Upper lobe of left lung (tissue), 6 donors: ENCODE results near the gene MKLN1. TPM values are rescaled to one million over a fixed set of nuclear protein-coding genes. Genes with fewer than 3 reads are reported as not detected.

Experiments used
- ATAC-seq, 2 donors: fragments of 200-7000 bp; cut with Tn5 transposase; one replicate each; pipeline ENCODE4 v1.9.1; 2022; ENCODE audit warnings: mild to moderate bottlenecking in 2 of 2, moderate library complexity in 2 of 2; ENCODE audit not compliant: low FRiP score in 2 of 2
- DNase-seq, 2 donors: peaks; one replicate each; pipeline ENCODE4 v3.0.0-alpha.2; 2019 to 2020
- H3K27ac ChIP-seq, 4 donors: fragments of 200-600 bp; sonication (generic); one replicate each; pipeline ENCODE4 v1.5.1; 2016 to 2019
- H3K27me3 ChIP-seq, 4 donors: fragments of 200-600 bp; sonication (generic); one replicate each; pipeline ENCODE4 v1.5.1; 2017 to 2019
- H3K36me3 ChIP-seq, 4 donors: fragments of 200-600 bp; sonication (generic); one replicate each; pipeline ENCODE4 v1.5.1; 2016 to 2019
- H3K4me1 ChIP-seq, 4 donors: fragments of 200-600 bp; sonication (generic); one replicate each; pipeline ENCODE4 v1.5.1; 2018 to 2019
- H3K4me3 ChIP-seq, 4 donors: fragments of 200-600 bp; sonication (generic); one replicate each; pipeline ENCODE4 v1.5.1; 2017 to 2019; ENCODE audit warnings: mild to moderate bottlenecking in 2 of 4, moderate library complexity in 1 of 4
- H3K9me3 ChIP-seq, 4 donors: fragments of 200-600 bp; sonication (generic); one replicate each; pipeline ENCODE4 v1.5.1; 2018 to 2019
- CTCF ChIP-seq, 6 experiments: fragments of 450-650 bp in 4 of 6; fragments of 200-600 bp in 2 of 6; sonication (generic) in 2 of 6; IDR thresholded peaks; one replicate each; pipeline ENCODE4 v1.5.1; 2016 to 2019; ENCODE audit warnings: antibody characterized with exemption in 6 of 6
- EP300 ChIP-seq, 4 donors: sonication (generic); formaldehyde crosslinking; IDR thresholded peaks; one replicate each; pipeline ENCODE4 v1.5.1; 2017; ENCODE audit warnings: antibody characterized with exemption in 4 of 4, control low read depth in 2 of 4
- POLR2A ChIP-seq, 4 donors: fragments of 450-650 bp; IDR thresholded peaks; one replicate each; pipeline ENCODE4 v1.5.1; 2016 to 2017; ENCODE audit warnings: antibody characterized with exemption in 4 of 4, mild to moderate bottlenecking in 2 of 4
- POLR2AphosphoS5 ChIP-seq, 2 donors: sonication (generic); formaldehyde crosslinking; IDR thresholded peaks; one replicate each; pipeline ENCODE4 v1.5.1; 2017; ENCODE audit warnings: antibody characterized with exemption in 2 of 2
- WGBS, 2 donors: methylation state at CpG; one replicate each; pipeline ENCODE4 v1.1.5; 2017 to 2018; 5-methylcytosine and 5-hydroxymethylcytosine counted together
- total RNA-seq, 6 donors: library from RNA; depleted of rRNA in 4 of 6; stranded (reverse); fragments of >200 nt in 4 of 6; gene quantifications; one replicate each; pipeline versions ENCODE4 v1.1.0 to v1.2.1, GENCODE V29; 2016 to 2021
- donor health status: DM: no; HTN: no; CAD: no; lungs with moderate emphysema.
- donor health status: DM: no; HTN: yes; CAD: no; lungs with severe emphysema.

The MKLN1 gene
- total RNA-seq, 6 donors from 2014 or later = 36.7 to 105 (median 44.5) TPM

- whole genome bisulfite sequencing, 2 donors = 96 to 100% methylated on average over 1 of the region's 1 CpG
- H3K27me3 ChIP-seq = no peaks in the 10 kb centered on the region
Observed at GRCh38 chr7:131388126-131388525, 60.5 kb downstream of the MKLN1 start.

GRCh38 chr7:131390275-131390674, 62.6 kb downstream of the MKLN1 start:
- H3K36me3 ChIP-seq = peaks cover 0 to 10% (median 0%) of the 10 kb centered on the region in 4 donors
- WGBS, 2 donors = 85 to 96% methylated on average over 1 of the region's 1 CpG
- TF ChIP-seq EP300 (IDR thresholded peaks at IDR 0.05) = no peak
- no peak for TF ChIP-seq CTCF (IDR thresholded peaks at IDR 0.05)
- TF ChIP-seq POLR2AphosphoS5 (IDR thresholded peaks at IDR 0.05) = no peak
- no peak for TF ChIP-seq POLR2A (IDR thresholded peaks at IDR 0.05)
- H3K27me3 ChIP-seq = no peaks in the 10 kb centered on the region
- no peaks in the 10 kb centered on the region for H3K4me1 ChIP-seq
- DNase-seq = no peak
- ATAC-seq = no peak
- no peak overlapping the region for H3K4me3 ChIP-seq
- no peaks in the 10 kb centered on the region for H3K9me3 ChIP-seq
- no peak overlapping the region for H3K27ac ChIP-seq

More at GRCh38 chr7:131388126-131388525, 60.5 kb downstream of the MKLN1 start:
- Histone ChIP-seq H3K27ac (no peak overlapping the region), H3K9me3 (no peaks in the 10 kb centered on the region), H3K4me1 (peaks cover 0 to 8% (median 0%) of the 10 kb centered on the region in 4 donors), H3K36me3 (peaks cover 0 to 10% (median 0%) of the 10 kb centered on the region in 4 donors), H3K4me3 (no peak overlapping the region)
- no peak for DNase-seq
- no peak for TF ChIP-seq POLR2AphosphoS5 (IDR thresholded peaks at IDR 0.05)
- no peak for TF ChIP-seq POLR2A (IDR thresholded peaks at IDR 0.05)
- TF ChIP-seq EP300 (IDR thresholded peaks at IDR 0.05) = no peak
- no peak for TF ChIP-seq CTCF (IDR thresholded peaks at IDR 0.05)
- ATAC-seq = no peak

- Histone ChIP-seq H3K9me3 (no peaks in the 10 kb centered on the region), H3K4me3 (no peak overlapping the region), H3K27me3 (no peaks in the 10 kb centered on the region), H3K27ac (no peak overlapping the region), H3K36me3 (peaks cover 0 to 10% (median 0%) of the 10 kb centered on the region in 4 donors), H3K4me1 (no peaks in the 10 kb centered on the region)
- TF ChIP-seq CTCF (IDR thresholded peaks at IDR 0.05) (no peak), POLR2A (IDR thresholded peaks at IDR 0.05) (no peak), EP300 (IDR thresholded peaks at IDR 0.05) (no peak), POLR2AphosphoS5 (IDR thresholded peaks at IDR 0.05) (no peak)
- ATAC-seq (no peak), DNase-seq (no peak)
- WGBS, 2 donors = 93% methylated on average over 2 of the region's 2 CpGs
Observed at GRCh38 chr7:131391145-131391544, 63.5 kb downstream of the MKLN1 start.

GRCh38 chr7:131400681-131401176, 73.1 kb downstream of the MKLN1 start:
- H3K9me3 ChIP-seq = peaks cover 0 to 9% (median 2%) of the 10 kb centered on the region in 4 donors
- DNase-seq = no peak
- H3K36me3 ChIP-seq = peaks cover 0 to 17% (median 3%) of the 10 kb centered on the region in 4 donors
- H3K27ac ChIP-seq = peak overlapping the region; percentile 7 to 59 (median 32)
- no peak overlapping the region for H3K4me3 ChIP-seq
- peak in 1 of 2 donors; percentile 78 for ATAC-seq
- peaks cover 4 to 14% (median 9%) of the 10 kb centered on the region in 4 donors for H3K4me1 ChIP-seq
- 32 to 56% methylated on average over 1 of the region's 1 CpG for WGBS, 2 donors
- TF ChIP-seq CTCF (IDR thresholded peaks at IDR 0.05) = no peak
- TF ChIP-seq EP300 (IDR thresholded peaks at IDR 0.05) = peak in 2 of 4 donors; percentile 32 to 36
- TF ChIP-seq POLR2A (IDR thresholded peaks at IDR 0.05) = no peak
- H3K27me3 ChIP-seq = no peaks in the 10 kb centered on the region

GRCh38 chr7:131401194-131401593, 73.5 kb downstream of the MKLN1 start:
- H3K9me3 ChIP-seq = peaks cover 0 to 9% (median 2%) of the 10 kb centered on the region in 4 donors
- peaks cover 0 to 17% (median 3%) of the 10 kb centered on the region in 4 donors for H3K36me3 ChIP-seq
- ATAC-seq (no peak), DNase-seq (no peak)
- H3K4me1 ChIP-seq = peaks cover 4 to 14% (median 9%) of the 10 kb centered on the region in 4 donors
- H3K27me3 ChIP-seq = no peaks in the 10 kb centered on the region
- no peak overlapping the region for H3K4me3 ChIP-seq
- TF ChIP-seq CTCF (IDR thresholded peaks at IDR 0.05) (no peak), POLR2AphosphoS5 (IDR thresholded peaks at IDR 0.05) (no peak), POLR2A (IDR thresholded peaks at IDR 0.05) (no peak), EP300 (IDR thresholded peaks at IDR 0.05) (no peak)
- peak overlapping the region; percentile 7 to 59 (median 32) for H3K27ac ChIP-seq
